ENCODE measurements around the gene LSM11. TPM values are rescaled to one million over a fixed set of nuclear protein-coding genes. Genes with fewer than 3 reads are reported as not detected.

The LSM11 gene
- total and polyA plus RNA-seq, 12 donors, result 0.66 to 2.2 (median 1.6) TPM

GRCh38 chr5:157808043-157808442 is 64.5 kb downstream of the LSM11 start:
- no peaks in the 10 kb centered on the region for H3K9me3 ChIP-seq
- 82 to 88% methylated on average over 2 of the region's 2 CpGs for WGBS, 2 donors
- intact Hi-C loops (cut with DNase I), result no loop called here

More at GRCh38 chr5:157808043-157808442, 64.5 kb downstream of the LSM11 start:
- TF ChIP-seq, protein P1, sequence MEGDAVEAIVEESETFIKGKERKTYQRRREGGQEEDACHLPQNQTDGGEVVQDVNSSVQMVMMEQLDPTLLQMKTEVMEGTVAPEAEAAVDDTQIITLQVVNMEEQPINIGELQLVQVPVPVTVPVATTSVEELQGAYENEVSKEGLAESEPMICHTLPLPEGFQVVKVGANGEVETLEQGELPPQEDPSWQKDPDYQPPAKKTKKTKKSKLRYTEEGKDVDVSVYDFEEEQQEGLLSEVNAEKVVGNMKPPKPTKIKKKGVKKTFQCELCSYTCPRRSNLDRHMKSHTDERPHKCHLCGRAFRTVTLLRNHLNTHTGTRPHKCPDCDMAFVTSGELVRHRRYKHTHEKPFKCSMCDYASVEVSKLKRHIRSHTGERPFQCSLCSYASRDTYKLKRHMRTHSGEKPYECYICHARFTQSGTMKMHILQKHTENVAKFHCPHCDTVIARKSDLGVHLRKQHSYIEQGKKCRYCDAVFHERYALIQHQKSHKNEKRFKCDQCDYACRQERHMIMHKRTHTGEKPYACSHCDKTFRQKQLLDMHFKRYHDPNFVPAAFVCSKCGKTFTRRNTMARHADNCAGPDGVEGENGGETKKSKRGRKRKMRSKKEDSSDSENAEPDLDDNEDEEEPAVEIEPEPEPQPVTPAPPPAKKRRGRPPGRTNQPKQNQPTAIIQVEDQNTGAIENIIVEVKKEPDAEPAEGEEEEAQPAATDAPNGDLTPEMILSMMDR (IDR thresholded peaks at IDR 0.05), result no peak
- Histone ChIP-seq H3K4me3 (no peak overlapping the region), H3K4me1 (peaks cover 0 to 22% (median 0%) of the 10 kb centered on the region in 9 donors), H3K27ac (no peak overlapping the region), H3K27me3 (no peaks in the 10 kb centered on the region), H3K36me3 (peaks cover 0 to 100% (median 37%) of the 10 kb centered on the region in 9 donors)
- no peak for ATAC-seq
- no peak for DNase-seq

Other genes with a start within 250 kb of the LSM11 start
- gene ADAM19, start 167.9 kb upstream of the LSM11 start, total RNA-seq, result 10 to 100 TPM in 7 of 10 donors, 1 to 10 TPM in 3; 5.5 to 49.6 (median 28.1) TPM
- 1 to 10 TPM; 6.4 to 8.8 TPM for gene ADAM19, start 167.9 kb upstream of the LSM11 start, polyA plus RNA-seq
- gene SOX30, start 91.3 kb upstream of the LSM11 start, total RNA-seq, result under 1 TPM in 7 of 10 donors, not detected in 3; 0.12 to 0.21 (median 0.17) TPM
- gene SOX30, start 91.3 kb upstream of the LSM11 start, polyA plus RNA-seq, result under 1 TPM in 1 of 2 donors, not detected in 1; 0.04 TPM
- not detected for gene C5orf52, start 72.2 kb upstream of the LSM11 start, total RNA-seq
- not detected for gene C5orf52, start 72.2 kb upstream of the LSM11 start, polyA plus RNA-seq
- 1 to 10 TPM; 3.4 to 9.5 (median 6.2) TPM for gene THG1L, start 12.3 kb upstream of the LSM11 start, total RNA-seq
- 10 to 100 TPM in 1 of 2 donors, 1 to 10 TPM in 1; 6.4 to 11.9 TPM for gene THG1L, start 12.3 kb upstream of the LSM11 start, polyA plus RNA-seq
- 10 to 100 TPM; 44.4 to 54.7 (median 52.0) TPM for gene CLINT1, start 115.4 kb downstream of the LSM11 start, total RNA-seq
- 10 to 100 TPM; 15.1 to 21.5 TPM for gene CLINT1, start 115.4 kb downstream of the LSM11 start, polyA plus RNA-seq